HG03060 (cell line): ENCODE data around the gene TASOR2.

Experiments
- ATAC-seq: cut with Tn5 transposase; IDR thresholded peaks from one replicate; pipeline ENCODE4 v1.9.1; 2021; ENCODE audit warnings: low read depth, moderate number of reproducible peaks; ENCODE audit not compliant: unreplicated experiment

TASOR2 gene

DNA sequence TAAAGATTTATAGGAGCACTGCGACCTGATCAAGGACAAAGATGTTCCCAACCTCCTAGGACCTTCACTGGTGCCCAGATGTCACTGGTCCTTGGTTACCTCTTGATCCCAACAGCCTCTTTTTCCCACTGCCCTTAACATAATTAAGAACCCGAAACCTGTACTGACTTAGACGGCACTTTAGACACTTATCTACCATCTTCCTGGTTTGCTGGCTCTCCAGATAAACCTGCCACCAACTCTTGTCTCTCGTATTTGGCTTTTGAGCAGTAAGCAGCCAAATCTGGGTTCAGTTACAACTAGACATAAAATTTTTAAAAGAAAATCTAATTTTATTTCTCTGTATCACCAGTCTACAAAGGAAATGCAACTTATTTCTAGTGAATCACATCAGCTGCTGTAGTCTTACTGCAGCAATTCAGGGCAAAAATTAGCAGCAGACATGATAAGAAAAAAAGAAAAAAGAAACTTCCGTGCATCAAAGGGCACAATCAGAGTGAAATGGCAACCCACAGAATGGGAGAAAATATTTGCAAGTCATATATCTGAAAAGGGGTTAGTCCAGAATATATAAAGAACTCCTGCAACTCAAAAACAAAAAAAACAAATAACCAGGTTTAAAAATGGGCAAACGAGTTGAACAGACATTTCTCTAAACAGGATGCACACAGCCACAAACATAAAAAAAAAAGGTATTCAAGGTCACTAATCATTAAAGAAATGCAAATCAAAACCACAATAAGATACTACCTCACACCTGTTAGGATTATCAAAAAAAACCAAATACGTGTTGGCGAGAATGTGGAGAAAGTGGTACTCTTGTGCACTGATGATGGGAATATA is 27.7 kb upstream of the TASOR2 start:
- no peak for ATAC-seq

- ATAC-seq = no peak
Observed at GRCh38 chr10:5658871-5659618, 25.6 kb upstream of the TASOR2 start.

- ATAC-seq = peak; percentile 60
Observed at GRCh38 chr10:5659702-5660528, 24.7 kb upstream of the TASOR2 start.

GRCh38 chr10:5661043-5661442 is 23.6 kb upstream of the TASOR2 start:
- ATAC-seq = no peak

GRCh38 chr10:5662708-5663579 is 21.7 kb upstream of the TASOR2 start:
- ATAC-seq = no peak

GRCh38 chr10:5663692-5664427 is 20.8 kb upstream of the TASOR2 start:
- ATAC-seq = no peak

DNA sequence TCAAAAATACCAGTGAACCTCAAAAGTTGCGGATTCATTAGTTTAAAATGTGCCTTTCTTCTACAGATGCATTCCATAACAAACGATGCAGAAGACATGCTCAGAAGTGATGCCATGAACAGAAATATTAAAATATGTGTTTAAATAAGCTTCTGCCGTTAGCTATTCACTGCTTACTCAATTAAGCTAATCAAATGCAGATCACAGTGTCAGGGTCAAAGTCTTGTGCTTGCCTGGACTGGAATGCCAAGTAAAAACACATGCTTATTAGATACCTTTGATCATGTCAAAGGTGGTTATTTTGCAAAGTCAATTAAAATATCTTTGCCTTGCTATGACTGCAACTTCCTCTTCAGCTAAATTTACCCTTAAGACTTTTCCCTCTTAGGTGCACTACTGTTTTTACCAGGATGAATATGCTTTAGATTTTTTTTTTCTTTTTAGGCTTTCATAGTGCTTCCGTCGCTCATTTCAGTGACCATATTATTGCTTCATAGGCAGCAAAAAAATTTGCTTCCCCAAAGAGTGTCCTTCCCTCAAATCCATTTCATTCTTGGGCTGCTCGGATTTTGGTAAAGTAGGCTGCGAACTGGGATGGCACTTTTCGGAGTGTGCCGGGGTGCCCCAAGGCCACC is 19.1 kb upstream of the TASOR2 start:
- no peak for ATAC-seq

- no peak for ATAC-seq
Observed at GRCh38 chr10:5666008-5666840, 18.4 kb upstream of the TASOR2 start, which contains the start of gene ASB13. Gene ASB13 (minus strand): TSS chr10:5666595. CDS start chr10:5666551, 44 bp downstream.

DNA sequence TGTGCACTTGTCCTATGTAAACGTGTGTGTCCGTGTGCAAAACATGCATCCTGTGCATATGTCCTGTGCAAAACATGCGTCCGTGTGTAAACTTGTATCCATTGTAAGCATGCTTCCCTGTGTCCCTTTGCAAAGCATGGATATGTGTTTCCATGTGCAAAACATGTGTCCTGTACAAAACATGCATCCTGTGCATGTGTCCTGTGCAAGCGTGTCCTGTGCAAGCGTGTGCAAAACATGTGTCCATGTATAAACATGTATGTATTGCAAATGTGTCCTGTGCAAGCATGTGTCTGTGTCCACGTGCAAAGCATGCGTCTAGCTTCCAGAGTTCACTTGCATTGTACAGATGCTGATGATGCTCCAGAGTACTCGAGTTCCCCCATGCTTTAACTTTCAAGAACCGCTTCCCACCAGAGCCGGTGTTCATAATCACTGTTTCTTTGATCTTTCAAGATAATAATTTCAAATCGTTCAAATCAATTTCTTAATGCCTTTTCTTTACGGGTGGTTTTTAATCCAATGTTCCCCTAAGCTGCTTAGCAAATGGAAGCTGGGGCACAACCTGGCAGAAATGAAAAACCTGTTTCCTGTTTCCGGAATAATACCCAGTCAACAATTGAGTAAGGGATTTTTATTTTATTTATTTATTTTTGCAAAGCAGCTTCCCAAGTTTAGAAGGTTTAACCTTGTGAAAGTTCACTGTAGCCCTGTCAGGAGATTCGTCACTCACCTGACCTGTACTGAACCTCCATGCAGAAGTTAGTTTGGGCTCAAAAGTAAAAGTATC is 17.6 kb upstream of the TASOR2 start:
- no peak for ATAC-seq

GRCh38 chr10:5668429-5668828 is 16.2 kb upstream of the TASOR2 start:
- no peak for ATAC-seq

DNA sequence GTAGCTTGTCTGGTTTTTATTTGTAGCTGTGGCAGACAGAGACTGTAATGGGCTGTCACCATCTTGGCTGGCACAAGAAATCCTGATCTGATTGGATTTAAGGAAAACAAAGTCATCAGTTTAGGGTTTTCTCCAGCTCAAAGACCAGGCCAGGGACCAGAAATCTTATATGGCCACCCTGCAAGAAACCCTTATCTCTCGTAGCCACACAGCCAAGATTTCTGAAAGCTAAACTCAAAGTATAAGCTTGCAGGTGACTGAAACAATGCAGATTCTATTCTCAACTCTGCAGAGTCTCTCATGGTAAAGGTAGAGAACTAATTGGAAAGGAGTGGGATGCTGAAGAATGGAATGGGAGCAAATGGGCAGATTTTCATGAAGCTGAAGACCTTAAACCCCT is 15.0 kb upstream of the TASOR2 start:
- ATAC-seq = no peak

DNA sequence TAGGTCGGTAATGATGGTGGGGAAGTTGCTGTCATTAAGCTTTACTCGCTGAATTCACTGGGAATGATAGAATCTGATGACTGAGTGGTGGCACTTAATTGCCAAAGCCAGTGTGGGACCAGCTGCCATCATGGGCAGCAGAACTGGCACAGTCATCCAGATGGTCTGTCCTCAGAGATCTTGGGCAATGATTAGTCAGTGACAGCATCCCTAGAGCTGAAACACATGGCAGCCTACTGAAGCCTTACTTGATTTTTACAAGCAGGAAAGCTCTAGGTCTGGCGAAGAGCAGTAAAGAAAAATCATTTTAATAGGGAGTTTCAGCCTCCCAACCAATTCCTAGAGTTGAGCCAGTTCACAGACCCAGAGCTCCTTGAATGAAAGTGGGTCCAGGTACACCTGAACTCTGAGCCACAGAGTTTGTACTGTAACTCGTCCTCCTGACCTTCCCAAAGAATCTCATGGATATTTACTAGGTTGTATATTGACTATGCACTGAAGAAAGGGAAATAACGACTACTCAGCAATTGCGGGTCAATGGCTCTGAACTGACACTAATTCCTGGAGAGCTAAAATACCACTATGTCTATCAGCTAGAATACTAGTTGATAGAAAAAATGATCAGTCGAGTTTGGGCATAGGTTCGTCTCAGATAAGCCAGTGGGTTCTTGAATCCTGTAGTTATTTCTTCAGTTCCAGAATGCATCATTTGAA is 13.8 kb upstream of the TASOR2 start:
- no peak for ATAC-seq

DNA sequence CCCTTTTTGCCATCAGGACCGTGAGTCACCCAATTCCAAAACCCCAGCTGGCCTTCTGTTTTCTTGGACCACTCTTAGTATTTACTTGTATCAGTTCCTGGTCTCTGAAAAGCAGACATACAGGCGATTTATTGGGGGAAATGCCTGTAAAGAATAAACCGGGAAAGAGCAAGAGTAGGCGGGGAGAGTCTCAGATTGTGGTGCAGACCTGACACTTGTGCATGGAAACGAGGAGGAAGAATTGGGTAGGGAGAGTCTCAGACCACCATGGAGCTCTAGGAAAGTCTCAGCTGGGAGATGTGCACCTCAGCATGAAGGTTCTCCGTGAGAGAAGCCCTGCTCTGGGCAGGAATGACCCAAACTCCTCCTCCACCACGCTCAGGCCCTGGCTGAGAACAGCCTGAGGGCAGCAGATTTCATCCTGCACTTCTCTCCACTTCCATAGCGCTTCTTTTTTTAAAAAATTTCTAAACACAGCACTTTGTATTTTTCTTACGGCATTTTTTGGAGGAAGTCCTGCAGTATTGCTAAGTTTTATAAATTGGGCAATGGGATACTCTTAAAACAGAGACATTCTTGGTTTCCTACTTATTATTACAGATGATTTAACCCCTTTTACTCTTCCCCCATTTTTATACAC is 6.1 kb upstream of the TASOR2 start:
- ATAC-seq = no peak

DNA sequence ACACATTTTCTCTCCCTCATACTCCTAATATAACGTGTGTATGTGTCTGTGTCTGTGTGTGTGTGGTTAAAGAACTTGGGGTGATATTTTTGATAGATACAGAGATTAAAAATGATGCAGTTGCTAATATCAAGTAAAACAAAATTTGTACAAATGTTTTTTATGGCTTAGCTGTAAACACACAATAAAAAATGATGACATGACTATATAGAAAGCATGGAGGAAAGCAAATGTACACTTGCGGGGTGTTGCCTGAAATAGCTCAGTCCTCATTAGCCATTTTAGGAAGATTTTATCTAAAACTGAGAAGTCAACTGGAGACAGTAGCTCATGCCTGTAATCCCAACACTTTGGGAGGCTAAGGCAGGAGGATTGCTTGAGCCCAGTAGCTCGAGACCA is 5.6 kb upstream of the TASOR2 start:
- ATAC-seq = no peak

DNA sequence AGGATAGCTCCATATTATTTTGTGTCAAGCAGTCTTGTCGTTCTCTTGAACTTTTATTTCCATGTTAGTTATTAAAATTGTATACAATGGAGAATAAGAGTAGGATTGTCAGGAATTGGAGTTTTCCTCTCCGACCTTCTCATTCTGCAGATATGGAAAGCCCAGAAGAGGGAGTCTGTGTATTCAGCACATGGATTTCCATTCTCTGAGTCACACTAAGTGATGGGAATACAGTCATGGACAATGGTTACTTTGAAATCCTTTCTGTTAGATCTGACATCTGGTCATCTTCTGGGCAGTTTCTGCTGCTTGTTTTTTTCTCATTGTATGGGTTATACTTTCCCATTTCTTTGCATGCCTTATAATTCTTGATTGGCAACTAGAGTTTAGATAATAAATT is 5.0 kb upstream of the TASOR2 start:
- ATAC-seq = no peak

DNA sequence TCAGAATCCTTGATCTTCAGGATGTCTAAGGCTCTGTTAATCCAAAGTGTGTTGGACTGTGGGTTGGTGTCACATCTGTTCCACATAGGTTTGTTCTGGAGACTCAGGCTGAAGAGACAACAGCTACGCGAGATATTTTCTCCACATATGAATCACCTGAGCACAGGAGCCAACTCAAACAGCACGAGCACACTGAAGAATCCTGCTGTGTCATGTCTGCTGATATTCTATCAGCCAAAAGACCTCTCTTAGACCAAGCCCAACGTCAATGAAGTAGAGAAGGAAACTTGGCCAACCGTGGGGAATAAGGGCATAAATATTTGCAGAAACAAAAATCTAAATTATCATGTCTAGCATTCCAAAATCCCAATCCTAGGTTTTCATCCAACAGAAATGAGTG is 2.7 kb upstream of the TASOR2 start:
- no peak for ATAC-seq
